GM21528 (cell line): ENCODE data around the gene CENPB.

Experiments
- ATAC-seq: cut with Tn5 transposase; IDR thresholded peaks from one replicate; pipeline ENCODE4 v1.9.1; 2021; ENCODE audit warnings: mild to moderate bottlenecking, moderate library complexity; ENCODE audit not compliant: unreplicated experiment, low FRiP score

CENPB gene

GRCh38 chr20:3767427-3768341, 18.9 kb downstream of the CENPB start, which contains the start of gene ADISSP:
Gene ADISSP, minus strand, starts transcription at chr20:3767753. Its CDS starts 7,653 bp downstream, at chr20:3760100.
- ATAC-seq: peak; percentile 93

GRCh38 chr20:3767110-3767426, 19.5 kb downstream of the CENPB start:
- peak; percentile 2 for ATAC-seq

- no peak for ATAC-seq
Observed at GRCh38 chr20:3766422-3767109, 20.0 kb downstream of the CENPB start.

GRCh38 chr20:3765171-3765882, 21.2 kb downstream of the CENPB start:
- no peak for ATAC-seq

- ATAC-seq: no peak
Observed at GRCh38 chr20:3764659-3765058, 21.9 kb downstream of the CENPB start.

- no peak for ATAC-seq
Observed at GRCh38 chr20:3763671-3764601, 22.6 kb downstream of the CENPB start.

GRCh38 chr20:3760655-3761348, 25.7 kb downstream of the CENPB start:
- no peak for ATAC-seq

- no peak for ATAC-seq
Observed at GRCh38 chr20:3759884-3760283, 26.7 kb downstream of the CENPB start.

GRCh38 chr20:3759316-3759823, 27.2 kb downstream of the CENPB start:
- ATAC-seq: no peak

- no peak for ATAC-seq
Observed at GRCh38 chr20:3758566-3758965, 28.0 kb downstream of the CENPB start.

GRCh38 chr20:3757268-3757667, 29.3 kb downstream of the CENPB start:
- ATAC-seq: no peak

GRCh38 chr20:3755814-3756480, 30.6 kb downstream of the CENPB start:
- no peak for ATAC-seq

- no peak for ATAC-seq
Observed at GRCh38 chr20:3755269-3755668, 31.3 kb downstream of the CENPB start.

- no peak for ATAC-seq
Observed at GRCh38 chr20:3754276-3754630, 32.3 kb downstream of the CENPB start.

- no peak for ATAC-seq
Observed at GRCh38 chr20:3753501-3754275, 32.9 kb downstream of the CENPB start.

GRCh38 chr20:3753098-3753497, 33.4 kb downstream of the CENPB start:
- no peak for ATAC-seq

GRCh38 chr20:3752386-3752759, 34.2 kb downstream of the CENPB start:
- ATAC-seq: no peak
